Measurements from ENCODE around the gene WBP2NL.

DNA sequence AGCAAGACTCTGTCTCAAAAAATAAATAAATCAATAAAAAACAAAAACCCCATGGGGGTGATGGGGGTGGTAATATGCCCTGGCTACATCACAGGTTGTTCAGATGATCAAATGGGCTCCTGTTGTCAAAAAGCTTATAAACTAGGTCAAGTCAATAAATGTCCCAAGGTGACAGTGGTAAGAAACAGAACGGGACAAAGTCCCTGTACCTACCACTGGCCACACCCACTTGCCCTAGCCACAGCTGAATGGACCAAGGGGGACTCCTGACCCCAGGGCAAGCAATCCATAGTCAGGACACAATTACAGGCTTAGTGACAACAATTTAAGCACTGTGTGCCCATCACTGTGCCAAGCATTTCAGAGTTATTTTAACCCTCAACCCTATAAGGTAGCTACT is 66.0 kb downstream of the WBP2NL start:
- TF ChIP-seq, protein P1, sequence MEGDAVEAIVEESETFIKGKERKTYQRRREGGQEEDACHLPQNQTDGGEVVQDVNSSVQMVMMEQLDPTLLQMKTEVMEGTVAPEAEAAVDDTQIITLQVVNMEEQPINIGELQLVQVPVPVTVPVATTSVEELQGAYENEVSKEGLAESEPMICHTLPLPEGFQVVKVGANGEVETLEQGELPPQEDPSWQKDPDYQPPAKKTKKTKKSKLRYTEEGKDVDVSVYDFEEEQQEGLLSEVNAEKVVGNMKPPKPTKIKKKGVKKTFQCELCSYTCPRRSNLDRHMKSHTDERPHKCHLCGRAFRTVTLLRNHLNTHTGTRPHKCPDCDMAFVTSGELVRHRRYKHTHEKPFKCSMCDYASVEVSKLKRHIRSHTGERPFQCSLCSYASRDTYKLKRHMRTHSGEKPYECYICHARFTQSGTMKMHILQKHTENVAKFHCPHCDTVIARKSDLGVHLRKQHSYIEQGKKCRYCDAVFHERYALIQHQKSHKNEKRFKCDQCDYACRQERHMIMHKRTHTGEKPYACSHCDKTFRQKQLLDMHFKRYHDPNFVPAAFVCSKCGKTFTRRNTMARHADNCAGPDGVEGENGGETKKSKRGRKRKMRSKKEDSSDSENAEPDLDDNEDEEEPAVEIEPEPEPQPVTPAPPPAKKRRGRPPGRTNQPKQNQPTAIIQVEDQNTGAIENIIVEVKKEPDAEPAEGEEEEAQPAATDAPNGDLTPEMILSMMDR (IDR thresholded peaks at IDR 0.05) = no peak
- no peak for TF ChIP-seq POLR2A (IDR thresholded peaks at IDR 0.05)

All from thyroid gland (tissue), 4 donors.